HCT116 (cell line): ENCODE data around the gene TTLL11. TPM values are rescaled to one million over a fixed set of nuclear protein-coding genes. Genes with fewer than 3 reads are reported as not detected.

Experiments used
- ATAC-seq: fragments of 200-7000 bp; cut with Tn5 transposase; 2 replicates; pipeline ENCODE4 v1.9.1; 2020; ENCODE audit warnings: mild to moderate bottlenecking, moderate library complexity
- BruUV-seq: library from RNA; stranded (reverse); fragments of 400-500 nt; replicated peaks from 2 replicates; lab custom pipeline; 2021; lab: Mats Ljungman, UMichigan
- CTCF ChIA-PET: fragments of 300-600 bp; sonication (Branson Sonifier 250); formaldehyde crosslinking; loops from one replicate; lab custom pipeline; 2021; ENCODE audit warnings: antibody characterized with exemption; lab: Charles Lee
- POLR2A ChIA-PET: fragments of 300-600, 350-600 bp; sonication (Branson Sonifier 250); formaldehyde crosslinking; loops from one replicate; lab custom pipeline; 2021; ENCODE audit warnings: antibody characterized with exemption; lab: Charles Lee
- RAD21 ChIA-PET, 2 experiments: fragments of 300-600 bp; sonication (Branson Sonifier 250); formaldehyde crosslinking; loops; one replicate each; lab custom pipeline; 2023; ENCODE audit warnings: low total read pairs in 2 of 2; ENCODE audit not compliant: uncharacterized antibody in 2 of 2, unreplicated experiment in 2 of 2, low non-redundant PET in 1 of 2; lab: Charles Lee
- DNase-seq: peaks from one replicate; pipeline ENCODE4 v3.0.0-alpha.2; 2010; ENCODE audit warnings: low read depth, low spot score
- H2AFZ ChIP-seq: fragments of 200-600 bp; shearing (Covaris generic), sonication (generic); 2 replicates; pipeline ENCODE4 v1.6.1; 2017; ENCODE audit warnings: low read depth, mixed run types, mixed read lengths, antibody characterized with exemption, low read length; ENCODE audit not compliant: poor library complexity, severe bottlenecking
- H3K27ac ChIP-seq: 2 replicates; pipeline ENCODE4 v1.5.1; 2012; ENCODE audit warnings: low read depth, low read length
- H3K27me3 ChIP-seq: fragments of 200-600 bp; sonication (generic); 2 replicates; pipeline ENCODE4 v1.6.1; 2016; ENCODE audit warnings: mixed run types, low read length, mixed read lengths; ENCODE audit not compliant: insufficient read depth
- H3K36me3 ChIP-seq, 2 experiments: fragments of 200-500 bp in 1 of 2; fragments of 200-600 bp in 1 of 2; sonication (Bioruptor generic) in 1 of 2; sonication (generic) in 1 of 2; 2 replicates each; pipeline versions ENCODE4 v1.5.1 to v1.6.1; 2014 to 2016; ENCODE audit warnings: low read length in 2 of 2, inconsistent platforms in 1 of 2, mixed read lengths in 1 of 2, mixed run types in 1 of 2; ENCODE audit not compliant: insufficient read depth in 2 of 2, control insufficient read depth in 1 of 2
- H3K4me1 ChIP-seq, 2 experiments: fragments of 200-600 bp in 1 of 2; sonication (generic) in 1 of 2; 2 replicates each; pipeline versions ENCODE4 v1.5.1 to v1.6.1; 2012 to 2017; ENCODE audit warnings: low read length in 2 of 2, inconsistent platforms in 1 of 2, mild to moderate bottlenecking in 1 of 2, mixed read lengths in 1 of 2, mixed run types in 1 of 2, moderate library complexity in 1 of 2; ENCODE audit not compliant: insufficient read depth in 2 of 2, control insufficient read depth in 1 of 2
- H3K4me2 ChIP-seq: fragments of 200-600 bp; sonication (generic); 2 replicates; pipeline ENCODE4 v1.6.1; 2017; ENCODE audit warnings: mixed run types, low read length, mixed read lengths
- H3K4me3 ChIP-seq, 2 experiments: fragments of 200-600 bp in 1 of 2; sonication (generic) in 1 of 2; replicated peaks in 1 of 2; 2 replicates each; pipeline ENCODE4 v1.5.1; 2011 to 2016; ENCODE audit warnings: low read length in 2 of 2, control low read depth in 1 of 2, low read depth in 1 of 2, mild to moderate bottlenecking in 1 of 2, mixed read lengths in 1 of 2, mixed run types in 1 of 2
- H3K79me2 ChIP-seq: fragments of 200-600 bp; sonication (generic); 2 replicates; pipeline ENCODE4 v1.6.1; 2017; ENCODE audit warnings: mild to moderate bottlenecking, mixed run types, low read length, moderate library complexity, mixed read lengths; ENCODE audit not compliant: insufficient read depth
- H3K9ac ChIP-seq: fragments of 200-600 bp; sonication (generic); 2 replicates; pipeline ENCODE4 v1.6.1; 2016; ENCODE audit warnings: low read length, mixed read lengths
- H3K9me2 ChIP-seq: fragments of 200-600 bp; sonication (generic), shearing (Covaris generic); 2 replicates; pipeline ENCODE4 v1.6.1; 2017; ENCODE audit warnings: mixed run types, mild to moderate bottlenecking, moderate library complexity; ENCODE audit not compliant: insufficient read depth
- H3K9me3 ChIP-seq, 2 experiments: fragments of 200-500 bp in 1 of 2; fragments of 200-600 bp in 1 of 2; sonication (Bioruptor generic) in 1 of 2; sonication (generic) in 1 of 2; 2 replicates each; pipeline ENCODE4 v1.6.1; 2014 to 2017; ENCODE audit warnings: low read length in 2 of 2, mixed read lengths in 2 of 2, inconsistent platforms in 1 of 2, low read depth in 1 of 2, mild to moderate bottlenecking in 1 of 2, mixed run types in 1 of 2, moderate library complexity in 1 of 2; ENCODE audit not compliant: control insufficient read depth in 1 of 2, insufficient read depth in 1 of 2
- H4K20me1 ChIP-seq: fragments of 200-600 bp; sonication (generic), shearing (Covaris generic); 2 replicates; pipeline ENCODE4 v1.6.1; 2017; ENCODE audit warnings: mixed run types, mild to moderate bottlenecking, moderate library complexity; ENCODE audit not compliant: insufficient read depth
- ATF3 ChIP-seq: IDR thresholded peaks from 2 replicates; pipeline ENCODE4 v1.6.1; 2012
- CTCF ChIP-seq, 3 experiments: fragments of 200-600 bp in 1 of 3; sonication (generic) in 1 of 3; IDR thresholded peaks in 2 of 3; conservative IDR thresholded peaks in 1 of 3; 2 replicates each; pipeline ENCODE4 v1.5.1; 2012 to 2017; ENCODE audit warnings: low read depth in 2 of 3, low read length in 2 of 3, antibody characterized with exemption in 1 of 3, borderline replicate concordance in 1 of 3, control low read depth in 1 of 3, mild to moderate bottlenecking in 1 of 3, mixed read lengths in 1 of 3, mixed run types in 1 of 3, moderate library complexity in 1 of 3; ENCODE audit not compliant: insufficient read depth in 1 of 3
- EGR1 ChIP-seq: IDR thresholded peaks from 2 replicates; pipeline ENCODE4 v1.6.1; 2012; ENCODE audit warnings: low read depth
- ELF1 ChIP-seq: IDR thresholded peaks from 2 replicates; pipeline ENCODE4 v1.6.1; 2012; ENCODE audit warnings: low read depth, borderline replicate concordance
- EZH2 ChIP-seq: fragments of 200-600 bp; sonication (generic); IDR thresholded peaks from 2 replicates; pipeline ENCODE4 v1.6.1; 2017; ENCODE audit warnings: antibody characterized with exemption, mixed run types
- EZH2phosphoT487 ChIP-seq: fragments of 200-600 bp; IDR thresholded peaks from 2 replicates; pipeline ENCODE4 v1.6.1; 2018; ENCODE audit warnings: antibody characterized with exemption, borderline replicate concordance
- FOSL1 ChIP-seq: IDR thresholded peaks from 2 replicates; pipeline ENCODE4 v1.6.1; 2012; ENCODE audit warnings: low read depth
- JUND ChIP-seq: IDR thresholded peaks from 2 replicates; pipeline ENCODE4 v1.6.1; 2012
- MAX ChIP-seq: IDR thresholded peaks from 2 replicates; pipeline ENCODE4 v1.6.1; 2012
- RAD21 ChIP-seq: IDR thresholded peaks from 2 replicates; pipeline ENCODE4 v1.6.1; 2012; ENCODE audit warnings: low read depth, mild to moderate bottlenecking
- REST ChIP-seq: IDR thresholded peaks from 2 replicates; pipeline ENCODE4 v1.6.1; 2012; ENCODE audit warnings: low read depth
- SIN3A ChIP-seq: IDR thresholded peaks from 2 replicates; pipeline ENCODE4 v1.6.1; 2012; ENCODE audit warnings: low read depth
- SP1 ChIP-seq: IDR thresholded peaks from 2 replicates; pipeline ENCODE4 v1.6.1; 2012; ENCODE audit warnings: low read depth
- SRF ChIP-seq: IDR thresholded peaks from 2 replicates; pipeline ENCODE4 v1.6.1; 2012; ENCODE audit warnings: low read depth
- YY1 ChIP-seq: IDR thresholded peaks from 2 replicates; pipeline ENCODE4 v1.6.1; 2011; ENCODE audit warnings: low read length, low read depth, moderate library complexity, mild to moderate bottlenecking; ENCODE audit not compliant: insufficient replicate concordance; ENCODE audit errors: extremely low read depth
- ZBTB33 ChIP-seq: IDR thresholded peaks from 2 replicates; pipeline ENCODE4 v1.6.1; 2011; ENCODE audit warnings: mild to moderate bottlenecking, low read length, moderate library complexity; ENCODE audit not compliant: insufficient replicate concordance; ENCODE audit errors: extremely low read depth
- ZFX ChIP-seq: fragments of 450-650 bp; IDR thresholded peaks from 2 replicates; pipeline ENCODE4 v1.6.1; 2017
- intact Hi-C: fragments of 100-400 bp; cut with micrococcal nuclease; formaldehyde crosslinking; loops from 2 replicates; pipeline ENCODE4 v1.10.0; 2022
- total RNA-seq: library from RNA; stranded (reverse); gene quantifications from one replicate; pipeline ENCODE4 v1.2.1, GENCODE V29; 2021; ENCODE audit not compliant: unreplicated experiment

The TTLL11 gene
- total RNA-seq, 1 experiment from 2014 or later: 2.2 TPM

GRCh38 chr9:122070728-122071515 is 22.2 kb downstream of the TTLL11 start:
- POLR2A ChIA-PET: no interaction called here
- intact Hi-C loops: no loop called here

More at GRCh38 chr9:122070728-122071515, 22.2 kb downstream of the TTLL11 start:
- H4K20me1 ChIP-seq: no peaks in the 10 kb centered on the region
- H3K79me2 ChIP-seq: no peaks in the 10 kb centered on the region
- no peak overlapping the region for H2AFZ ChIP-seq
- no peaks in the 10 kb centered on the region for H3K36me3 ChIP-seq
- no peak overlapping the region for H3K4me2 ChIP-seq
- no peaks in the 10 kb centered on the region for H3K4me1 ChIP-seq
- TF ChIP-seq MAX (no peak), ELF1 (no peak), CTCF (IDR thresholded peaks at IDR 0.05 in 2 of 3, conservative IDR thresholded peaks at IDR 0.05 in 1 of 3; ENCODE audit: borderline replicate concordance in 1 of 3, insufficient read depth in 1 of 3, low read depth in 2 of 3, low read length in 2 of 3) (no peak), EGR1 (no peak), ZBTB33 (no peak), ATF3 (no peak), YY1 (no peak), REST (no peak), EZH2 (no peak), SIN3A (no peak), ZFX (no peak), FOSL1 (no peak), RAD21 (no peak), SP1 (no peak), SRF (no peak), EZH2phosphoT487 (no peak), JUND (no peak)
- no TSS peak for BruUV-seq
- no peaks in the 10 kb centered on the region for H3K9me2 ChIP-seq
- no peak overlapping the region for H3K4me3 ChIP-seq
- H3K9ac ChIP-seq: no peak overlapping the region
- ATAC-seq (no peak), DNase-seq (no peak)
- H3K9me3 ChIP-seq: no peaks in the 10 kb centered on the region
- H3K27ac ChIP-seq: no peak overlapping the region
- RAD21 ChIA-PET: no interaction called here
- H3K27me3 ChIP-seq: no peaks in the 10 kb centered on the region
- CTCF ChIA-PET: no interaction called here
